Brain pericyte (primary cell): Measurements from ENCODE around the gene KRAS.

Experiments
- DNase-seq: peaks from one replicate; pipeline ENCODE4 v3.0.0-alpha.2; 2012; ENCODE audit warnings: low read depth, low spot score

Gene KRAS

GRCh38 chr12:25195056-25195971 lies 55.4 kb downstream of the KRAS start, which contains the start of the genes DNAI7 and ETFRF1:
TSS of gene DNAI7 (minus strand) at chr12:25195160. CDS start at chr12:25195078, 82 bp downstream.
TSS of gene ETFRF1 (plus strand) at chr12:25195237. CDS start at chr12:25203957, 8,720 bp downstream.
- DNase-seq = peak; percentile 83

- DNase-seq = no peak
These were observed 56.0 kb downstream of the KRAS start for GRCh38 chr12:25194722-25195055.

GRCh38 chr12:25194214-25194613 lies 56.5 kb downstream of the KRAS start:
- no peak for DNase-seq

- no peak for DNase-seq
These were observed 59.9 kb downstream of the KRAS start for GRCh38 chr12:25190793-25191192.

GRCh38 chr12:25189656-25190055 lies 61.1 kb downstream of the KRAS start:
- DNase-seq = no peak

GRCh38 chr12:25187781-25188180 lies 62.9 kb downstream of the KRAS start:
- DNase-seq = peak; percentile 59

- no peak for DNase-seq
These were observed 63.8 kb downstream of the KRAS start for GRCh38 chr12:25186788-25187402.

GRCh38 chr12:25186038-25186787 lies 64.5 kb downstream of the KRAS start:
- no peak for DNase-seq

GRCh38 chr12:25184132-25184531 lies 66.6 kb downstream of the KRAS start:
- DNase-seq = no peak

- DNase-seq = no peak
These were observed 68.0 kb downstream of the KRAS start for GRCh38 chr12:25182765-25183164.

- DNase-seq = no peak
These were observed 87.9 kb downstream of the KRAS start for GRCh38 chr12:25162866-25163265.

GRCh38 chr12:25156061-25156460 lies 94.7 kb downstream of the KRAS start:
- DNase-seq = no peak

- DNase-seq = no peak
These were observed 95.6 kb downstream of the KRAS start for GRCh38 chr12:25155022-25155576.
